CMK (cell line): ENCODE data around the gene BMF.

ENCODE experiments used
- DNase-seq: peaks from one replicate; pipeline ENCODE4 v3.0.0-alpha.2; 2010; ENCODE audit warnings: low read depth

The BMF gene

DNA sequence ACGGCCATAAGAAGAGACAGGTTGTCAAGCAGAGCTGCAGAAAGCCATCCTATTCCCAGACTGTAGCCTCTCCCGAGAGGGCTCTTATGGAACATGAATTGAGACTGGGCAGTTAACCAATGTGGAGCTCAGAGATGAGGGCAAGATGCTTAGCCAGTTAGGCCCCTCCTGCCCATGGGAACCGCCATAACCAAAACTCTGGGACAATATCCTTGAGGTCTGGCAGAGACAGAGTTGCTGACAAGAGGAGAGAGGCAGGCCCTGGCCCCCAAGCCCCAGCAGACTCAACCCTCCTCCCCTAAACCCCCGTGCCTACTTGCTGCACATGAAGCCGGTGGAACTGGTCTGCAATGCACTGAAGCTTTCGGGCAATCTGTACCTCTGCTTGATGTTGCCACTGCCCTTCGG, 4.8 kb downstream of the BMF start:
- no peak for DNase-seq

DNA sequence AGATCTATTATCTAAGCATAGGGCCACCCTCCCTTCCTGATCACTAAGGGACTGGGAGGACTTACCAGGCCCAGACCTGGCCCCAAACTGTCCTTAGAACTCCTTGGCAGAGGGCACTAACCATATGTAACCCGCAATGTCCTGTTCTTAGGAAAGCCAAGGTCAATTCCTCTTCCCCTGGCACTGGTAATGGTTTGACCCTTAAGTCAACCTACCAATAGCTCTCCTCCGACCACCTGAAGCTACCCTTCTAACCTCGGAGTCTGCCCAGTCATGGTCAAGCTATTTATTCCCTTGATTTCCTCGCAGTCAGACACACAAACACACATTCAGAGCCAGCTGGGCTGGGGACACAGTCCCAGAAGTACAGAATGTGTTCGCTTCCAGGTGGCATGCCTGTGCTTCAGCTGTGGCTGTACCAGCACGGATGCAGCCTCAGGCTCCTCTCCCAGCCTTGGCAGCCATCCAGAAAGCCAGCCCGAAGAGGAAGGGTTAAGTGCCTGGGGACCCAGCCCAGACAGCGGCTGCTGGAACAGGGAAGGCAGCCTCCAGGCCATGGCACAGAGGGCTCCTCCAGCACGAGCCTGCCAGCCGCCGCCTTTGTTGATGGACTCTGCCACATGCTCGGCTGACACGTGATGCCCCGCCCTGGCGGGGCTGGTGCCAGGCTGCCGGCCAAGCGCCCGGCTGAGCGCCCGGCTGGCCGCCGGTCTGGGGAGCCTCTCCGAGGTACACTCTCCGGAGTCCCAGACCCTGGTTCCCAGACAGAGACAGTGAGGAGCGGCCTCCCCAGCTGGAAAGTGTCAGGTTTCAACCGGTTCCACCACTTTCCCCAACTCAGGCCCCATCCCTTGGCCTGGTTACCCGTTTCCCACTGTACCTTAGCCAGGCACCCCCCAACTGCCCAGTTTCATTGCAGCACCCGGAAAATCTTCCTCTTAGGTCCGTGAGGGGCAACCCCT, 5.5 kb downstream of the BMF start:
- no peak for DNase-seq

DNA sequence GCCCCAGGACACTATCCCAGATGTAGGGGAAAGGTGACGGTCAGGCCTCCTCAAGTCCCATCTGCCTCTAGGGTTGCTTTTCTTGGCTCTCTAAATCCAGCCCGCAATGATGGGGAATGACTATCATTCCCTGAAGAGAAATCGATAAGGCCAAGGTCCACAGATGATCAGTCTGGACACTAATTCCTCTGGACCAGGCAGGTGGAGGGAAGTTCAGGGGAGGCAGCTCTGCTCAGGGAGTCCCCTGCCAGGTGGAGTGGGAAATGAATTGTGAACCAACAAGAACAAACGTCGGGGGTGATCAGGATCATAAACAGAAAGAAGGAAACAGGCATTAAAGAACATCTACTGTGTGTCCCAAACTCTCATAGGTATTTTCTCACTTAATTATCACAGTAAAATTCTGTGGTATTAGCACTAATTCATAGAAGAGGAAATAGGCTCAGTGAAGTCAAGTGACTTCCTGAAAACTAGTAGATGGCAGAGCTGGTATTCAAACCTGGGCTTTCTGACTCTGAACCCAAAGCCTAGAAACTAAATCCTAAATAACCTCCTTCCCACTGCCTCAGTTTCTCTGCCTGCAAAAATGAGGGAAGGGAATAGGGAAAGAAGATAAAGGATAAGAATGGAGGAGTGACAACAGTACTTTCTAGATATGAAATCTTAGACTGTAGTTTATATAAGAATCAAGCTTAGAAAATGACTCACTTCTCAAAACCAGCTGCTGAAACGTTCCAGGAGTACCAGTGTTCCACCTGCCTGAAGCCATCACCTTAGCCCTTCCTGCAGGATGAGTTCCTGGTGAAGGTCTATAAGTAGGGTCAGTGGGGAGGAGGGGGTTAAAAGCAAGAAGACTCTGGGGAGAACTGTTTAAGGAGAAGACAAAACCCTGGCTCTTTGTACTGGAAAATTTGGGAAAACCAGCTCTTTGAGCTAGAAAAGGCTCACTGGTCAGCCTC, 7.5 kb downstream of the BMF start:
- no peak for DNase-seq

DNA sequence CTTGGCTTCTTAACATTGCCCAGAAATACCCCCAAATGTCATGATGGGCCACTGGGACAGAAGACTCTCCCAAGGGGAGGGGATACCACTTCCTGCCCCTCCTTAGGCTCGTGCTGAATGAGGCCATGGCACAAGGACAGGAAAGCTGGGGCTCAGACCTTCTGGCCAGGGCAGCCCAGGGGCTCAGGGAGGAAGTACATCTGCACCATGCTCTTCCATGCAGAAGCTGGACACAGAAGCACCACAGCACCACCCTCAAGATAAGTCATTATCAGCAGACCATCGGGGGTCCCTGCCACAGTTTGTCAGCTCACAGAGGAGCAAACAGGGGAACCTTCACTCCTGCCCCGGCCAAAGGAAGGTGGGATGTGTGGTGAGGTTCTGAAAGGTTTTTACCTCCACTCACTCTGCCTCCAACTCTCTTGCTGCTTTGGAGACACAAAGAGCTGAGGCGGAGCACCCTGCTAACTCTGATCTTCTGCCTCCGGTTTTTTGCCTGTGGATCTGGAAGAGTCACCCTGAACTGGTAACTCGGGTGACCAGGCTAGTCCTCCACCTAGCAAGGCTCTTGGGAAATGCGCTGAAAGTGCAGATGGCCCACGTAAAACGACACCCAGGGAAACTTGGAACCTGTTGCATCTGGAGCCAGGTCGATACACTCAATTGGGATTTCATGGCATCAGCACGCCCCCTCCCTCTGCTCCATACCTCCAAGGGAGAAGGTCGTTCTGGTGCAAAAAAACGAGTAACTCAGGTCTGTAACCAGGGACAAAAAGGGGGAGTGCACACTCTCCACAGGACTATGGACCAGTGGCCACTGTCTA, 8.3 kb downstream of the BMF start:
- DNase-seq, result no peak

DNA sequence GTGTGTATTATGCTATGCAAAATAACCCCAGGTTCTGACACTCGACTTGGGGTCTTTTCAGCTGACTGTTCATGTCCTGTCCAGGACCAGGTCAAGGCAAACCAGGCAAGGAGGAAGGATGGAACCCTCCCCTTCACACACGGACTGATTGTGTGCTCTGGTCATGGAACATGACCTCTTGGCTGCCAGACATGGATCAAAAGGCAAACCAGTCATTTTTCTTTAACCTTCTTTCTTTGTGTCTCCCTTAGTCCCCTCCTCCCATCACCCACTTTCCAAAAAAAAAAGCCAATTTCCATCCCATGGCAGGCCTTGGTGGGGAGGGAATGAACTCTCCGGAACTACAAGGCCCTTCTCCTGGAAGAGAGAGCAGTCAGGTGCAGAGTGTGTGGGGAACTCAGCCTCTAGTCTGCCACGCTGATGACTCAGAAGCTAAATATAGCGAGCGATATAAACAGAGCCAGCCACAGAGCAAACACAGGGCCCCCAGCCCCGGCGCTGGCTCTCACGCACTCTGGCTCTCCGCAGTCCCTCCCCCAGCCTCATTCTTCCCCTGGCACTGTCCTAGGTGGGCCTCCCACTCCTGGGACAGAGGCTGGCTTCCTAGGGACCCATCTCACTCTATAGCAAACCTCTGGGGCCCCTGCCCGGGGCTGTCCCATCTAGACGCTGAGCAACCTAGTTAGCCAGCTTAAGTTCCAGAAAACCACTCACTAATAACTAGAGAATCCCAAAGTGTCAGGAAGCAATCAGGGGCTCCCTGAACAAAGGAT, 10.0 kb downstream of the BMF start:
- no peak for DNase-seq

DNA sequence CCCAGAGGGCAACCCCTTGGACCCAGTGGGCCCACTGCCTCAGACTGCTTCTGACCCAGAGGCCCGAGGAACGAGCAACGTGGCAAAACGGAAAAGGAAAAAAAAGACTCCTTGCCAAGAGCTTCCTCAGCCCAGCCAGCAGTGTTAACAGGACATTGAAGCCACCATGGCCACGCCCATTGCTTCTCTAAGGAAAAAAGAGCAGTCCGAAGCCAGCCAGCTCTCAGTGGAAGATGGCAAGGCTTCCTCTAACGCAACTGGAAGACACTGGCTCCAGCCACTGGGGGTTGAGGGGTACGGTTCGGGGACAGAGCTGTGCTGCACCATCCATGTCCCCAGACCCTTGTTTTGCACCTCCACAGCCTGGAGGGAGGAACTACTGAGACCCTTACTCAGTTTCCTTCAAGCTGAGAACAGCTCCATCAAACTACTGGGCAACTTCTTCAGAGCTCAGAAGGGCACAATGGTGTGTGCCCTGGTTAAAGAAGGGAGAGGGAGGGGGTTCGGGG, 10.7 kb downstream of the BMF start:
- DNase-seq, result no peak

DNA sequence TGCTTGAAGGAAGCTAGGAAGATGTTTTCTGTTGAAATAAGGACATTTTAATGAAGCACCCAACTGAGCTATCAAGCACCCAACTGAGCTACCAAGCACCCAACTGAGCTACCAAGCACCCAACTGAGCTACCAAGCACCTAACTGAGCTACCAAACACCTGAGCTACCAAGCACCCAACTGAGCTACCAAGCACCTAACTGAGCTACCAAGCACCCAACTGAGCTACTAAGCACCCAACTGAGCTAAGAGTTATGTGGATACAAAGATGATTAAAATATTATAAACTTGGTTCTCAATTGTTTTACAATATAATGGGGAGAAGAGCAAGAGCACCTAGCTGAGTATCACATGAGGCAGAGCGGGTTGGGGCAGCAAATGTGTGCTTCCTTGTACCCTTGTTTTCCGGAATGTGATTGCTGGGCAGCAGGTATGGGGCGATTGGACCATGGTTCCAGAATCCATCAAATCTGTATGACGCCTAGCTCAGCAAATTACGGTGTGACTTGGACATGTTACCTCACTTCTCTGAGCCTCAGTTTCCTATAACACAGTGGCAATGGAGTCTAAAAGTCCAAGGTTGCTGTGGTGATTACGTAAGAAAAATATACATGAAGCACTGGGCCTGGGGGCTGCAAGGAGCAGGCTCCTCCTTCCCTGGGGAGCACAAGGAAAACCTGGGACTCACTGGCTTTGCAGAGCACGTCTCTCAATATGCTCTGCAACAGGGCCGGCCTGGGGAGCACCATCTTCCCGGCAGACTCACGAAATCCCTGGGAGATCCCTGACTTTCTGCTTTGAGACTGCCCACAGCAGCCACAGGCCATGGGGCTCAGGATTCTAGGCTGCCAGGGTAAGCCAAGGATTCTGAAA, 11.3 kb downstream of the BMF start:
- DNase-seq, result no peak

DNA sequence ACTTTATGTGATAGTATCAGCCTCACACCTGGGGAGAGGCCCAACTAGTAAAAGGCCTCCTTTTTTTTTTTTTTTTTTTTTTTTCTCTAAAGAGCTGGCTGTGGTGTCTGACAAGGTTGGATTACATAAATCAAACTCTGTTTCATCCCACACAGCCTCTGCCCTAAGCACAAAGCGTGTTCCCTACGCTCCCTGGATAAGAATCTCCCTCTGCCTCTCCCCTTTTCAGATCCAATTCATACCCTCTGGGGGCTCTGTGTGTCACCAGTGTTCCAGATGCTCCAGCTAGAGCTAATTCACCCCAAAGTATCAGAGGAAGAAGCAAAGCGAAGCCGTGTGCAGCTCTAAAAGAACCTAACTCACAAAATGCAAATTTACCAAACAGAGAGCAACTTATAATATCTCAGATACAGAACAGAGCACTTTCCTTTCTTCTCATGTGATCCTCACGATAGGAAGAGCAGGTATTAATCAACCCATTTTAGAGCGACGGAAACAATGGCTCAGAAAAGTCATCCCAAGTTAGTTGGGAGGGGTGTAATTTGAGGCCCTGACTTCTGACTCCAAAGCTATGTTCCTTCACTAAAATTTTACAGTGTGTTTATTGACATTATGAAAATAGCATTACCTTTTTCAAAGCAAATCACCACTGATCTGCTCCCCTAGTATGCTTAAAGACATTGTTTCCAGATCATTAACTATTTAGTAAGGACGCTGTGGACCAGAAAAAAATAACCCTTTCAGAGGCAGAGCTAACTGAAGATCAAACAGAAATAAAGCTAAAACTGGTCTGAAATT, 12.4 kb downstream of the BMF start:
- no peak for DNase-seq

DNA sequence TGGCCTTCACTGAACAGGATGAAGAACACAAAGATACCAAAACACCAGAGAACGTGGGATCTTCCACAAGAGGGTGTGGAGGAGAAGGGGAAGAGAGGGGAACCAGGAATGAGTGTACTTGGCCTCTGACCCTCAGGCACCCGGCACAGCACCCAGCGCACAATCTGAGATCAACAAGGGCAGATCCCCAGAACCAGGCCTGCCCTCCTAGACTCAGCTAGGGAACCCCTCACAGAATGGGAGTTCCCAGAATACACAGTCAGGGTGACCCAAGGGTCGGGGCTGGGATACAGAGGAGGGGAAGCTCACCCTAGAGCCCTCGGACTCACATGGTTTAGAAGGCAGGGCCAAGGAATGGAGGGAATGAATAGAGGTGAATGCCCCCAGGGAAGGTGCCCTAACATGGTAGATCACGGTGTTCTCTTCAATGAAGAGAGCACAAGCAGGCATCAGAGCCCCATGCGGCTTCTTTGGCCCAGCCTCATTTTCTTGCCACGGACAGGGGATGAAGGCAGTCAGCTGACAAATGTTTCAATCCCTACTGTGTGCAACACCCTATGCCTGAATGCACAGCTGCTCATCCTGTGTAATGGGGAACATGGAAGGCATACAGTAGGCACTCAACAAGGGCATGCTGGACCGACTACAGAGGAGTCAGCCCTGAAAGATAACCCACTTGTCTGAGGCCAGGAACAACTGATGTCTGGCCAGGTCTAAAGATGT, 13.1 kb downstream of the BMF start:
- no peak for DNase-seq

DNA sequence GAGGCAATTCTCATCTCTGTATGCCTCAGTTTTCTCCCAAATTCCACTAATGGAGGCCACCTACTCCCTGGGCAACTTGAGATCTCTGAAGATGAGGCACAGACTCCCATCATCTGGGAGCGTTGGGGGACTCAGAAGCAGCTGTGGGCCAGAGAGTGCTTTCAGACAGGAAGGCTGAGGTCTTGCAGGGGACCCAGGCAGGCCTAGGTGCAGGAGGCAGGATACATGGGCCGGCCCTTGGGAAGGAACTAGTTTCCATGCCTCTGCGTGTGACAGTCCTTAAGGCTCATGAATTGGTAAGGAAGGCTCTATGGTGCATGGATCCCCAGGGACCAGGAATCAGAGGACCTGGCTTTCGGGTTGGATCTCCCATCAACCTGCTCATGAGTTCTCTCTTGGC, 14.5 kb downstream of the BMF start:
- no peak for DNase-seq

DNA sequence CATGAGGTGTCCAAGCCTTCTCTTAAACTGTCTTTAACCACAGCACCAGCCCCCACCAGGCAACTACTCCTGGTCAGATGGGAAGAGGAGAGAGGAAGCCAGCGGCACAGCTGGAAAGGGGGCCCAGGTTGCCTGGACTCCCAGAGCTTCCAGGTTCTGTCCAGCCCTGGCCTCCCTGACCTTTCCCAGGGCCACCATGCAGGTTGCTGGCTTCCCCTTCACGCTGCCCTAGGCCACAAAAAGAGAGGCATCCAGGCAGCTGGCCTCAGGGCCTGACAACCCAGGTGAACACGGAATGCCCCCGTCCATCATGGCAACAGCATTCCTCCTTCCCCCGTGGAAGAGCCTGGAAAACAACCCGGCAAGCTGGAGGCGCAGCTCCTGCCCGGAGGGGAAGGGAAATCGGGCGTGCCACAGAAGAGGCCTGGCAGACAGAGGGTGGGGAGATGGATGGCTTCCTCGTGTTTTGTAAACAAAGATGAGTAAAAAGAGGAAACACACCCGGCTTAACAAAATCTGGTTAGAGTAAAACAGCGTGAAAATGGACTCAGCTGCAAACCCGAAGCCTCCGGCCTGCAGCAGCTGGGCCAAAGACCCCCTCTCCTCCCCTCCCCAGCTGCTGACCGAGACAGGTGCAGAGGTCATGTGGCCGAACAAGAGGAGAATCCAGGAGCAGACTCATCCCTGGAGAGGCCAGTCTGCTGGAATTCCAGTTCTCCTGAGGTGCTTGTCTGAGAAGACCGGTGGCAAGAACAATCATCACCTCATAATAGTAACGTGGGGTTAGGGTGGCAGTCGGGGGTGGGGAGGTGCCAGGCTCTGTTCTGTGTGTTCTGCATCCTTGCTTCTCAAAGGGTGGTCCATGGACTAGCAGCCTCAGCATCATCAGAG, 15.5 kb downstream of the BMF start:
- DNase-seq, result no peak

DNA sequence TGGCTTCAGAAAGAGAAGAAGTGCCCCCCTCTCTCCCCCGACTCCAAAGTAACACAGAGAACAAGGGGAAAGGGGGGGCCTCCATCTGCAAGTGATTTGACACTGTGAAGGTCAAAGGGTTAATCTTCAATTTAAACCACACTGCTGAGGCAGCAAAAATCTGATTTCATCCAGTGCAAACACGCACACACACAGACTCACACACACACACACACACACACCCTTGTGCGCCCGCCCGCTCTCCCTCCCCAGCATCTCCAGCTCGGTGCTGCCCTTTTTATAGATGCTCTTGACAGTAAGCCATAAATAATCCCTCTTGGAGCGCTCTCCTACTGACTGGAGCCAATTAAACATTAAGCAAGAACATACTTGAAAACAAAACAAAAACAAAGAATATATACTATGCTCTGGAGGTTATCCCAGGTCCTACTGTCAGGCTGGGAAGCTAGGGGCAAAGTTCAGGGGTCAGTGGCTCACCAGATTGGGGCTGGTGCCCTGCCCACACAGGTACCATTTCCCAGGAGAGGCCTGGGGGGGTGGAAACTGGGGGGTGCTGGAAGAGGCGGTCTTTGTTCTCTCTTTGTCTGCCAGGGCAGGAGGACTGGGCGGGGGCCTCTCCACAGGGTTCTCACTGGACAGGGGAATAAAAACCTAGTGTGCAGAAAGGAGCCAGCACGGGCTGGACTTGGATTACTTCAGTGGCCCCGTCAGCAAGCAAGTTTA, 16.3 kb downstream of the BMF start:
- no peak for DNase-seq

DNA sequence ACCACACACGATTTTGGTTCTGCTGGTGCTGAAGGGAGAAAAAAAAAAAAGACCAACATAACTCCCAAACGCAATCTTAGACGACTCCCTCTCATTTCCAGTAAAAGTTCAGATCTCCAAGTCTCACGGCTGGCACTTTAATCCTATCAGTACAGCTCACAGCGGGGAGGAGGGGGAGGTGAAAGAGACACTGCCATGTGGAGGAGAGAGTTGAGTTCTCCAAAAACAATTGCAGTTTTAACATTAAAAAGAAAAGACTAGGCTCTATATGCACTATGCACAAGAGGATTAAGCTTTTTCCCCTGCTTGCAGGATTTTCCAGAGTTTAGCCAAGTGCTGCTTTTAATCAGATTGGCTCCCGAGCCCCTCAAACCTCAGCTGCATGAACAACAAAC, 16.8 kb downstream of the BMF start:
- no peak for DNase-seq

DNA sequence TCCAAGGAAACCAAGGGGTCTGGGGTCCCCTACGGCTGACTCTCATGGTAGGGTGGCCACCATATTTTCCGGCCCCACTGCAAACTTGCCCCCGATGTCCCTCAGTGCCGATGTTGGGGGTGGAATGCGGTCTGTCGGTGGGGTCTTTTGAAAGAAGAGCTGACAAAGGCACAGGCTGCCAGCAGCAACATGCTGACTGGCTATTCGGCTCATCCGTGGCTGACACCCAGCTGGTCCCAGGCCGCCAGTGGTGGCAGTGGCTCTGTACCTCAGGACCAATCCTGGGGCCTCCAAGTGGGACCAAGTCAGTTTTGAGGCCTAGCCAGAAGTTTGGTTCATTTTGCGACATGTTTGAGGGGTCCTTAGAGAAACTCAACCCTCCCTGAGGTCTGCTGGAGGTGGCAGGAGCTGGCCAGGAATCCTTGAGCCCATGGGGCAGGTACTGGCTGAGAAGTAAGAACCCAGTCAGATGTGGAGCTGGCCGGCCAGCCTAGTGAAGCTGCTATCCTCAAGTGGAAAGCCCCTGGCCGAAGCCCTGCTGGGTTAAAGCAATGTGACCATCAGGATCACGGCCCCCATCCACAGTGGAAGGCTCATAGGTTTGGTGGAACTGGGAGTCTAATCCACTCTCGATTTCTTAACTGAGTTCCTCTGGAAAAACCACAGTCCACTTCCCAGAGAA, 17.8 kb downstream of the BMF start:
- DNase-seq, result no peak

DNA sequence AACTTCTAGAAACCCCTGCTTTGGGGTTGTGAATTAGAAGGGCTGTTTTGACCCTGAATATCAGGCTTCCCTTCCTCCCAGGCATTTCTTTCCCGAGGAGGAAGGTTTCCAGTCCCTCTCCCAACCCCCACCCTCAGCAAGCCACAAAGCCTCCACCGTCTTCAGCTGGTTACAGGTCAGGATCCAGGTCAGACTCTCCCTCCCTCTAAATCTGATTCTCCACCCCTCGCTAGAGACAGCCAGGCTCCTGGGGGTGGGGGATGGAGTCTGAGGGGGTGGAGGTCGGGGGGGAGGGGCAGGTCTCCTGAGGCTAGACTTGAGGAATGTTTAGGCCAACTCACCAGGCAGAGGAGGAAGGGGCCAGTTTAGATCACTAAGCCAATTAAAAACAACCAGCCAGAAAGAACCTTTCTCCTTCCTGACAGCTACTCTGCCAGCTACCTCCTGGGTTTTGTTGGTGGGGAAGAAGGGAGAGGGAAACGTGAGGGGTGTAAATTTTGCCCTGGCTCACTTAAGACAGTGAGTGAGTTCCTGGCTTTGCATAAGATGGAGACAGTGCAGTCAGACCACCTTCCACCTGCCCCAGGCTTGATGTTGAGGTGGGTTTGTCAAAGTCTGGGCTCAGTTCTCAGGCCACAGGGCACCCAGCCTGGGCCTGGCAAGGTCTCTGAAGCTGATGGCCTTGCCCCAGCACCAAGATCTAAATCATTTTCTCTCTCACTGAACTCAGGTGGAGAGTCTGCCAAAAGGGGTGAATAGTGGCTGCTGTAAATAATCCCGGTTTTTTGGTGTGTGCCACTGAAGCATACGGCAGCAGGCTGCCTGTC, 19.5 kb downstream of the BMF start:
- DNase-seq, result no peak
